Measurements from ENCODE around the gene PHYH.

PHYH gene

DNA sequence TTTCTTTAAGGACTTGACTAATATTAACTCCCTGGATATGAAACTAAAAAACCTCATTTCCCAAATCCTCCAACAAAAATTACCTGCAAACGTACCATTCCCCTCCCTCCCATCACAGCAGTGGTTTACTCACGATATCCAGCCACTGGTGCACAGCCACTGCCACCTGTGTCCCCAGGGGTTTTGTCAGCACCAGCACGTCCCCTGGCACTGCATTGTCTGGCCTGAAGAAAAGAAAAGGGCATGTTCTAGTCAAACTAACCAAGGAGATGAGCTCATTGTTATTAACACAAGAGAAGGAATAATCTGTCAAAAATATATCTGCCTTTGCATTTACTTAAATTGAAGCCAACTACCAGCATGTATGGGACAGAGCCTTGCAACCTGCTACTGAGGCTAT lies 29.7 kb upstream of the PHYH start:
- TF ChIP-seq, protein P1, sequence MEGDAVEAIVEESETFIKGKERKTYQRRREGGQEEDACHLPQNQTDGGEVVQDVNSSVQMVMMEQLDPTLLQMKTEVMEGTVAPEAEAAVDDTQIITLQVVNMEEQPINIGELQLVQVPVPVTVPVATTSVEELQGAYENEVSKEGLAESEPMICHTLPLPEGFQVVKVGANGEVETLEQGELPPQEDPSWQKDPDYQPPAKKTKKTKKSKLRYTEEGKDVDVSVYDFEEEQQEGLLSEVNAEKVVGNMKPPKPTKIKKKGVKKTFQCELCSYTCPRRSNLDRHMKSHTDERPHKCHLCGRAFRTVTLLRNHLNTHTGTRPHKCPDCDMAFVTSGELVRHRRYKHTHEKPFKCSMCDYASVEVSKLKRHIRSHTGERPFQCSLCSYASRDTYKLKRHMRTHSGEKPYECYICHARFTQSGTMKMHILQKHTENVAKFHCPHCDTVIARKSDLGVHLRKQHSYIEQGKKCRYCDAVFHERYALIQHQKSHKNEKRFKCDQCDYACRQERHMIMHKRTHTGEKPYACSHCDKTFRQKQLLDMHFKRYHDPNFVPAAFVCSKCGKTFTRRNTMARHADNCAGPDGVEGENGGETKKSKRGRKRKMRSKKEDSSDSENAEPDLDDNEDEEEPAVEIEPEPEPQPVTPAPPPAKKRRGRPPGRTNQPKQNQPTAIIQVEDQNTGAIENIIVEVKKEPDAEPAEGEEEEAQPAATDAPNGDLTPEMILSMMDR (conservative IDR thresholded peaks at IDR 0.05) = no peak
- no peak for TF ChIP-seq ZFX (IDR thresholded peaks at IDR 0.05)
- no peak overlapping the region for H3K27ac ChIP-seq

DNA sequence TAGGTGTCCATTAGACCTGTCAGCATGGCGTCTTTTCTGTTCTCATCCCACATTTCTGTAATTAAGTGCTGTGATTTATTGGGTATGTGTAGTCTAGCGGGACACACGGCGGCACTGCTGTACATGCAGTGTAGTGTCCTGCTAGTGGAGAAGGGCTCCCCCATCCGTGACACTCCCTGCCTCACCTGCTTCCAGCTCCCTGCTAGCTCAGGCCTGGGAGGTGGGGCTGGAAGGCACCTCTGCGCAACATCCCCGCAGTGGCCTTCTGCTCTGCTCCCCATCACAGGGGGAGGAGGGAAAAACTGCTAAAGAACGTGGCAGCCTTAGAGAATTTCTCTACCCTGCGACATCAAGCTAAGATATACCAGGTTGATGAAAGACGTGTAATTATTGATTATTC lies 28.7 kb upstream of the PHYH start:
- TF ChIP-seq ZFX (IDR thresholded peaks at IDR 0.05) = no peak
- TF ChIP-seq, protein P1 (conservative IDR thresholded peaks at IDR 0.05) = no peak
- H3K27ac ChIP-seq = no peak overlapping the region

DNA sequence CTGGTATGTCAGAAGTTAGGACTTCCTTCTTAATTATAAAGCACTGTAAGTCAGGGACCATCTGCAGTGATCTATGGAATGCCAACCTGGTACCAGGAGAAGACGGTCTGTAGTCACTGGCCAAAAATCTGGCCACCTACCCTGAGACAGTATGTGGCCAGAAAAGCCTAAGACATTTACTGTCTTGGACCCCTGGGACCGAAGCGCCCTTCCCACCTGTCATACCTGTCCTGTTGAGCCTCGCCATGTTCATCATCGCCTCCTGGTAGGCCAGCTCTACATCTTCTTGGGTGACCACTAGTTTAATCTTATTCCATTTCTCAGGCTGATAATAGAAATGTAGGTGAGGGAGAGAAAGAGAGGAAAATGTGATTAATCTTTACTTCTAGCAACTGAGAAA lies 28.3 kb upstream of the PHYH start:
- H3K27ac ChIP-seq = no peak overlapping the region

DNA sequence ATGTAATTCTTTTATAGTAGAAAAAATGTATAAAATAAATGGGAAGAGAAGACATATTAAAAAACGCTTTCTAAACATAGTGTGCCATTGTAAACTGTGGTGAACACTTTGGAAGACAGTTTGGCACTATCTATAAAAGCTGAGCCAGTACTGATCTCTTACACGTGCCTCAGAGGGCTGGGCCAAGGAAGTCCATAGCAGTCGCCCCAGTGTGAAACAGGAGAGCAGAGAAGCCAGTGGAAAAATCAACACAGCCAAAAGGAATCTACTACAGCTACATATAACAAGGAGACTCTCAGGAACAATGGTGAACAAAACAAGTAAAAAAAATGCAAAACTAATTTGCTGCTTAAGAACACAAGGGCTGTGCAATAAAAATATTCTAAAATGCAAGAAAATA lies 27.7 kb upstream of the PHYH start:
- no peak overlapping the region for H3K27ac ChIP-seq
- TF ChIP-seq, protein P1 (conservative IDR thresholded peaks at IDR 0.05) = no peak
- no peak for TF ChIP-seq ZFX (IDR thresholded peaks at IDR 0.05)

More for the DNA sequence above, 28.3 kb upstream of the PHYH start:
- no peak for TF ChIP-seq ZFX (IDR thresholded peaks at IDR 0.05)
- TF ChIP-seq, protein P1 (conservative IDR thresholded peaks at IDR 0.05) = no peak

DNA sequence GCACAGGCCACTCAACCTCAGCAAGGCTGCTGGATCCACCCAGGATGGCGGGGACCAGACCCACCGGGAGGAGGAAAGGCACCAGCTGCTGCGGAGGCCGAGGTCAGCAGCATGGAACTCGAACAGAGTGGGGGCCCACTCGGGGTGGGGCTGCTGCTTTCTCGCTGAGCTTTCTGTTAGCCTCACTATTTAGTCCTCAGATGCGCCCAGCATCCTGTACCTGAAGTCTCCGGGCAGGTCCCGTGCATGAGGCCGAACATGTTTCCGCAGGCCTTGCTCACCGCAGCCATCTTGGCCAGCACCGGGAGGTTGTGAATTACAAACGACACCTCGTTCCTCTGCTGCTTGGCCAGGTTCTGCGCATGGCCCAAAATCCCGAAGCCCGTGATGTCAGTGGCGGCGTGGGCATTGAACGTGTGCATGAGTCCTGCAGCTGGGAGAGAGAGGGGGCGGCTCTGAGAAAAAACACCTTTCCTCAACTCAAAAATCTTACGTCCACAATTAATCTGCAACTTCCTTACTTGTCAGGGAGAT lies 22.8 kb upstream of the PHYH start:
- TF ChIP-seq ZFX (IDR thresholded peaks at IDR 0.05) = no peak
- TF ChIP-seq, protein P1 (conservative IDR thresholded peaks at IDR 0.05) = no peak
- no peak overlapping the region for H3K27ac ChIP-seq

DNA sequence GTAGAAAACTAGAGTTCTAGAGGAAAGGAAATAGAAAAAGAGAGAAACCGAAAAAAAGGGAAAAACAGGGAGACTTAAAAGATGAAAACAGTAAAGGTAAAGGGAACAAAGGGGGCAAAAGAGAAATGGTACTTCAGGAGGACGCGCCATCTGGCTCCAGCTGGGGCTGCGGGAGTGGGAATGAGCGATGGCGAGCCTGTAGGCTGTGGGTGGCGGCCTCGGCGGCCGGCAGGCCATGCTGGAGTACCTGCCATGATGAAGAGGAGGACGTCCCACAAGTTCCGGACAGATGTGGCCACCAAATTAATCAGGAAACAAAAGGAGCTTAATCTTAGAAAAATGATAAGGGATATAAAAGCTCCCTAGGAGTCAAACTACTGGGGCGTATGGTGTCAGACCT lies 21.7 kb upstream of the PHYH start:
- TF ChIP-seq ZFX (IDR thresholded peaks at IDR 0.05) = no peak
- TF ChIP-seq, protein P1 (conservative IDR thresholded peaks at IDR 0.05) = no peak

DNA sequence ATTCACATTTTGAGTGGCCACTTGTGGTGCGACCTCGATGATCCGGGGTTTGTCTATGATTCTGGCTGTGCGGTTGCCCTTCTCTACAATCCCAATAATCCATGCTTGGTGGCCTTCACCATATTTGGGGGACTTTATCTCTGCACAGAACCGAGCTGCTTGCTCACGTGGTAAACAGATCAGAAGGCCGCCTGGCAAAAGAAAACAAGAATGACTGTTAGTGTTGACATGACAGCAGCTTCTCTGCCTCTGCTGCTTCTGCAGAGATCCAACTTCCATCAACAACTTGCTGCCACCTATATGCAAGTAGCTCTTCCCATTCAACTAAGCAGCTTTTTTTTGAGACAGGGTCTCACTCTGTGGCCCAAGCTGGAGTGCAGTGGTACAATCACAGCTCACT lies 19.3 kb upstream of the PHYH start:
- TF ChIP-seq, protein P1 (conservative IDR thresholded peaks at IDR 0.05) = no peak
- no peak overlapping the region for H3K27ac ChIP-seq

More for the DNA sequence above, 21.7 kb upstream of the PHYH start:
- no peak overlapping the region for H3K27ac ChIP-seq

All from C4-2B (cell line).